Neural progenitor cell (in vitro differentiated cells): Measurements from ENCODE around the gene ESRRA. TPM values are rescaled to one million over a fixed set of nuclear protein-coding genes. Genes with fewer than 3 reads are reported as not detected.
A peak's percentile ranks its signal among the peaks of the same experiment; 100 is the strongest.

Experiments used
- DNase-seq: peaks from one replicate; pipeline ENCODE4 v3.0.0-alpha.2; 2016; ENCODE audit warnings: low spot score
- H2AFZ ChIP-seq: fragments of 200-600 bp; sonication (generic); replicated peaks from 2 replicates; pipeline ENCODE4 v1.6.1; 2016; ENCODE audit warnings: antibody characterized with exemption
- H3F3A ChIP-seq: fragments of 200-600 bp; sonication (generic); 2 replicates; pipeline ENCODE4 v1.6.1; 2016; ENCODE audit warnings: antibody characterized with exemption, low read depth
- H3K27ac ChIP-seq: fragments of 200-600 bp; sonication (generic); 2 replicates; pipeline ENCODE4 v1.5.1; 2016; ENCODE audit warnings: mild to moderate bottlenecking
- H3K27me3 ChIP-seq: fragments of 200-600 bp; sonication (generic); 2 replicates; pipeline ENCODE4 v1.6.1; 2016; ENCODE audit warnings: mild to moderate bottlenecking, moderate library complexity
- H3K36me3 ChIP-seq: fragments of 200-600 bp; sonication (generic); 2 replicates; pipeline ENCODE4 v1.5.1; 2016
- H3K4me1 ChIP-seq: fragments of 200-600 bp; sonication (generic); 2 replicates; pipeline ENCODE4 v1.6.1; 2016; ENCODE audit warnings: mixed run types
- H3K4me2 ChIP-seq: fragments of 200-600 bp; sonication (generic); 2 replicates; pipeline ENCODE4 v1.6.1; 2016
- H3K4me3 ChIP-seq: fragments of 200-600 bp; sonication (generic); 2 replicates; pipeline ENCODE4 v1.5.1; 2016
- H3K79me2 ChIP-seq: fragments of 200-600 bp; sonication (generic); 2 replicates; pipeline ENCODE4 v1.6.1; 2016; ENCODE audit warnings: low read depth
- H3K9ac ChIP-seq: fragments of 200-600 bp; sonication (generic); 2 replicates; pipeline ENCODE4 v1.6.1; 2016
- H3K9me3 ChIP-seq: fragments of 200-600 bp; sonication (generic); 2 replicates; pipeline ENCODE4 v1.5.1; 2016; ENCODE audit warnings: low read depth
- H4K20me1 ChIP-seq: fragments of 200-600 bp; sonication (generic); 2 replicates; pipeline ENCODE4 v1.6.1; 2016; ENCODE audit warnings: low read depth
- H3K27ac Mint-ChIP-seq: 3 replicates; pipeline ENCODE4 v1.8.0; 2021; ENCODE audit warnings: mixed read lengths
- H3K27me3 Mint-ChIP-seq: 2 replicates; pipeline ENCODE4 v1.8.0; 2022; ENCODE audit warnings: low read depth, mild to moderate bottlenecking, inconsistent platforms, moderate library complexity, mixed read lengths; ENCODE audit not compliant: insufficient read depth
- H3K36me3 Mint-ChIP-seq: 3 replicates; pipeline ENCODE4 v1.8.0; 2021; ENCODE audit warnings: mixed read lengths
- H3K4me1 Mint-ChIP-seq: 3 replicates; pipeline ENCODE4 v1.8.0; 2021; ENCODE audit warnings: mixed read lengths
- H3K4me3 Mint-ChIP-seq: 3 replicates; pipeline ENCODE4 v1.8.0; 2021; ENCODE audit warnings: mild to moderate bottlenecking, moderate library complexity, mixed read lengths
- H3K9me3 Mint-ChIP-seq: 3 replicates; pipeline ENCODE4 v1.8.0; 2020; ENCODE audit warnings: mixed read lengths
- EZH2 ChIP-seq: fragments of 200-600 bp; sonication (generic); IDR thresholded peaks from 2 replicates; pipeline ENCODE4 v1.6.1; 2017; ENCODE audit warnings: antibody characterized with exemption, mild to moderate bottlenecking, moderate library complexity
- EZH2phosphoT487 ChIP-seq: fragments of 200-600 bp; sonication (generic); IDR thresholded peaks from 2 replicates; pipeline ENCODE4 v1.6.1; 2017; ENCODE audit warnings: antibody characterized with exemption
- total RNA-seq: library from RNA; depleted of rRNA; stranded (reverse); fragments of >200 nt; gene quantifications from 2 replicates; pipeline ENCODE4 v1.2.3, GENCODE V29; 2015; ENCODE audit warnings: low replicate concordance
- TF ChIP-seq, protein P1 (sequence below): fragments of 200-600 bp; sonication (generic); IDR thresholded peaks from 2 replicates; pipeline ENCODE4 v1.5.1; 2017; ENCODE audit warnings: antibody characterized with exemption, mild to moderate bottlenecking

Gene ESRRA
- total RNA-seq, 1 donor from 2014 or later: 5.5 TPM

DNA sequence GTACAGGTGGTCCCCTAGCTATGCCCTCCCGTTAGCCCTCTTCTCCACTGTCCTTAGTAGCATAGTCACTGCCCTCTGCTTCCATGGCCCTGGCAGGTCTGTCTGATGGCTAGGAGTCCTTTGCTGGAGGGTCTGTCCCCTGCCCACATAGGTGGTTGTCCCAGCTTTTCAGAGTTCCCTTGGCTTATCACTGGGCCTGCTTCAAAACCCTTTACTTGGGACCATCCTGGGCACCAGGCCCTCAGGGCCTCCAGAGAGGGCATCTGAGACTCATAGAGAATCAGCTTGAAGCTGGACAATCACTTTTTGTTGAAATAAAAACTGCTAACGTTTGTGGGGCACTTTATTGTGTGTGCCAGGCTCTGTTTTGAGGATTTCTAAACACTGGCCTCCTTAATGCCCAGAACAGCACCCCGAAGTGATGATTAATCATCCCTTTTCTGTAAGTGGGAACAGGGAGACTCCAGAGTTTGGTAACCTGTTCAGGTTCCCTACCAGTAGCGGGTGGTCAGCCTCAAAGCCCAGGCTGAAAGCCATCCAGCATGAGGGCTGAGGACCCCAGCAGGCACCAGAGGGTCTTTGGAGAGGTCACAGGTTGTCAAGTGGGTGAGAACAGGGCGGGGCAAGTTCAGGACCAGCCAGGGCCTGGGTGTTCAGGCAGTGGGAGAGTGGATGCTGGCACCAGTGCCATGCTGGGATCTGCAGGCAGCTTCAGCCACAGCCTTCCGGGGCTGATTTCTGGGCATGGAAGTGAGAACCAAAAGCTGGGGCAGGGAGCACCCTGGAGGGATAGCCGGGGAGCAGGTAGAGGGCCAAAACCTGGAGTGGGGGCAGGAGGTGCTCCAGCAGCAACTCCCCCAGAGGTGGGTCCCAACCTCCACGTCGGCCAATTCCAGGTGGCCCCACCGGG is 14.7 kb upstream of the ESRRA start:
- Histone ChIP-seq H3F3A (no peaks in the 10 kb centered on the region), H3K4me3 (no peak overlapping the region)

DNA sequence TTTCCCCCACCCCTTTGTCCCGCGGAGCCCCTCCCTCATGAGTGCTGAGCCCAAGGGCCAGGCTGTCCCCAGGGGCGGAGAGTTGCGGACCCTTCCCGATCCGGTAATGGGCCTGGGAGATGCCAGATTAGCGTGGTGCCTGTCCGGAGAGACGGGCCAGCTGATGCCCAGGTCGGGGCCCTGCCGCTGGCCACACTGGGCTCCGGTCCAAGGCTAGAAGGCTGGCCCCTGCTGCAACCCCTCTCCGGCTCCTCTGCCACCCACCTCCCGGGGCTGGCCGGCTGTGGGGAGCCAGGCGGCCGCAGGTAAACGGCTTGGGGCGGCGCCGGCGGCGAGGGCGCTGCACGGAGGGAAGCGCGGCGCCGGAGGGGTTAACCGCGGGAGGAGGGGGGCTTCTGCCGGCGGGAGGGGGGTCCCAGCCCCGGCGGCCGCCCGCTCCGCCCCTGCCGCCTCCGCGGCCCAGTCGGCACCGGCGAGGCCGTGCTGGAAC is 14.0 kb upstream of the ESRRA start, which contains the start of gene KCNK4:
TSS of gene KCNK4 (plus strand) at position 41 of the 490 bp plus-strand sequence. CDS start 1,717 bp downstream, outside the sequence.
- TF ChIP-seq, protein P1, sequence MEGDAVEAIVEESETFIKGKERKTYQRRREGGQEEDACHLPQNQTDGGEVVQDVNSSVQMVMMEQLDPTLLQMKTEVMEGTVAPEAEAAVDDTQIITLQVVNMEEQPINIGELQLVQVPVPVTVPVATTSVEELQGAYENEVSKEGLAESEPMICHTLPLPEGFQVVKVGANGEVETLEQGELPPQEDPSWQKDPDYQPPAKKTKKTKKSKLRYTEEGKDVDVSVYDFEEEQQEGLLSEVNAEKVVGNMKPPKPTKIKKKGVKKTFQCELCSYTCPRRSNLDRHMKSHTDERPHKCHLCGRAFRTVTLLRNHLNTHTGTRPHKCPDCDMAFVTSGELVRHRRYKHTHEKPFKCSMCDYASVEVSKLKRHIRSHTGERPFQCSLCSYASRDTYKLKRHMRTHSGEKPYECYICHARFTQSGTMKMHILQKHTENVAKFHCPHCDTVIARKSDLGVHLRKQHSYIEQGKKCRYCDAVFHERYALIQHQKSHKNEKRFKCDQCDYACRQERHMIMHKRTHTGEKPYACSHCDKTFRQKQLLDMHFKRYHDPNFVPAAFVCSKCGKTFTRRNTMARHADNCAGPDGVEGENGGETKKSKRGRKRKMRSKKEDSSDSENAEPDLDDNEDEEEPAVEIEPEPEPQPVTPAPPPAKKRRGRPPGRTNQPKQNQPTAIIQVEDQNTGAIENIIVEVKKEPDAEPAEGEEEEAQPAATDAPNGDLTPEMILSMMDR: no peak
- TF ChIP-seq EZH2 (peak; percentile 90), EZH2phosphoT487 (peak; percentile 92)
- H3K79me2 ChIP-seq: no peaks in the 10 kb centered on the region
- Mint-ChIP-seq H3K9me3 (peaks cover 2% of the 10 kb centered on the region), H3K27ac (no peak within 1 kb of the TSS), H3K4me1 (peaks cover 15% of the 10 kb centered on the region), H3K27me3 (peaks cover 61% of the 10 kb centered on the region), H3K36me3 (peaks cover 4% of the 10 kb centered on the region), H3K4me3 (peak within 1 kb of the TSS; percentile 80)
- H3K4me1 ChIP-seq: peaks cover 10% of the 10 kb centered on the region
- H3K27me3 ChIP-seq: peaks cover 79% of the 10 kb centered on the region
- no peaks in the 10 kb centered on the region for H3K9me3 ChIP-seq
- H3K36me3 ChIP-seq: no peaks in the 10 kb centered on the region
- peak within 1 kb of the TSS; percentile 85 for H3K4me2 ChIP-seq
- DNase-seq: peak; percentile 42
- H2AFZ ChIP-seq: no peak within 1 kb of the TSS
- no peak within 1 kb of the TSS for H3K9ac ChIP-seq
- H3F3A ChIP-seq: no peaks in the 10 kb centered on the region
- peak within 1 kb of the TSS; percentile 44 for H3K4me3 ChIP-seq
- peaks cover 31% of the 10 kb centered on the region for H4K20me1 ChIP-seq
- H3K27ac ChIP-seq: no peak within 1 kb of the TSS

More for the DNA sequence above, 14.7 kb upstream of the ESRRA start:
- Histone ChIP-seq H3K27ac (no peak overlapping the region), H3K4me2 (peak overlapping the region; percentile 85), H3K9me3 (no peaks in the 10 kb centered on the region), H3K9ac (no peak overlapping the region), H3K4me1 (peaks cover 14% of the 10 kb centered on the region), H3K27me3 (peaks cover 72% of the 10 kb centered on the region), H4K20me1 (peaks cover 31% of the 10 kb centered on the region), H2AFZ (no peak overlapping the region), H3K36me3 (no peaks in the 10 kb centered on the region), H3K79me2 (no peaks in the 10 kb centered on the region)
- Mint-ChIP-seq H3K27me3 (peaks cover 55% of the 10 kb centered on the region), H3K27ac (no peak overlapping the region), H3K36me3 (peaks cover 4% of the 10 kb centered on the region), H3K4me1 (peaks cover 17% of the 10 kb centered on the region), H3K9me3 (peaks cover 2% of the 10 kb centered on the region), H3K4me3 (peak overlapping the region; percentile 80)
- no peak for DNase-seq
- TF ChIP-seq EZH2phosphoT487: no peak
- TF ChIP-seq, protein P1: no peak
- TF ChIP-seq EZH2: no peak

GRCh38 chr11:64291752-64292459 is 13.4 kb upstream of the ESRRA start:
- Histone ChIP-seq H3K4me2 (peak overlapping the region; percentile 85), H3K4me3 (peak overlapping the region; percentile 44), H3K36me3 (no peaks in the 10 kb centered on the region), H3K9ac (no peak overlapping the region), H3K9me3 (no peaks in the 10 kb centered on the region), H4K20me1 (peaks cover 31% of the 10 kb centered on the region), H2AFZ (no peak overlapping the region), H3F3A (no peaks in the 10 kb centered on the region), H3K4me1 (peaks cover 9% of the 10 kb centered on the region), H3K27ac (no peak overlapping the region), H3K79me2 (no peaks in the 10 kb centered on the region), H3K27me3 (peaks cover 85% of the 10 kb centered on the region)
- Mint-ChIP-seq H3K27me3 (peaks cover 62% of the 10 kb centered on the region), H3K9me3 (peaks cover 2% of the 10 kb centered on the region), H3K4me1 (peaks cover 9% of the 10 kb centered on the region), H3K4me3 (no peak overlapping the region), H3K27ac (no peak overlapping the region), H3K36me3 (peaks cover 4% of the 10 kb centered on the region)
- DNase-seq: no peak
- TF ChIP-seq EZH2: peak; percentile 92
- TF ChIP-seq, protein P1: no peak
- TF ChIP-seq EZH2phosphoT487: peak; percentile 83
